NCI-H146 treated with DMSO at 0.1 percent for 48 hours (cell line): Measurements from ENCODE around the gene POU5F2.

Source experiments
- DNase-seq: peaks from one replicate; lab custom pipeline; 2025; ENCODE audit not compliant: unreplicated experiment; lab: John Stamatoyannopoulos, UW

The POU5F2 gene

GRCh38 chr5:93741136-93741811 lies at the start of gene POU5F2:
Gene POU5F2, minus strand, starts transcription at chr5:93741600. Its CDS starts 37 bp downstream, at chr5:93741563.
- DNase-seq = no peak

GRCh38 chr5:93790401-93790800 lies 49.0 kb upstream of the POU5F2 start:
- peak; percentile 41 for DNase-seq

- no peak for DNase-seq
These were observed 48.0 kb upstream of the POU5F2 start for GRCh38 chr5:93789173-93790067.

GRCh38 chr5:93787598-93787997 lies 46.2 kb upstream of the POU5F2 start:
- DNase-seq = no peak

- DNase-seq = no peak
These were observed 44.1 kb upstream of the POU5F2 start for GRCh38 chr5:93785475-93785874.

- DNase-seq = no peak
These were observed 41.6 kb upstream of the POU5F2 start for GRCh38 chr5:93782978-93783377.

- no peak for DNase-seq
These were observed 36.2 kb upstream of the POU5F2 start for GRCh38 chr5:93777620-93778019.

- DNase-seq = no peak
These were observed 15.0 kb upstream of the POU5F2 start for GRCh38 chr5:93756372-93756771.

GRCh38 chr5:93755716-93756115 lies 14.3 kb upstream of the POU5F2 start:
- no peak for DNase-seq

GRCh38 chr5:93748875-93749397 lies 7.5 kb upstream of the POU5F2 start:
- no peak for DNase-seq

- DNase-seq = no peak
These were observed 5.1 kb upstream of the POU5F2 start for GRCh38 chr5:93746406-93747056.

- DNase-seq = no peak
These were observed 5.1 kb downstream of the POU5F2 start for GRCh38 chr5:93736284-93736683.

- DNase-seq = no peak
These were observed 6.0 kb downstream of the POU5F2 start for GRCh38 chr5:93735378-93735777.

- no peak for DNase-seq
These were observed 9.4 kb downstream of the POU5F2 start for GRCh38 chr5:93731987-93732386.

GRCh38 chr5:93726595-93726994 lies 14.8 kb downstream of the POU5F2 start:
- no peak for DNase-seq

GRCh38 chr5:93724791-93725190 lies 16.6 kb downstream of the POU5F2 start:
- DNase-seq = no peak

GRCh38 chr5:93723681-93724080 lies 17.7 kb downstream of the POU5F2 start:
- DNase-seq = no peak

- no peak for DNase-seq
These were observed 18.4 kb downstream of the POU5F2 start for GRCh38 chr5:93723005-93723404.

- no peak for DNase-seq
These were observed 18.8 kb downstream of the POU5F2 start for GRCh38 chr5:93722588-93722987.

GRCh38 chr5:93721511-93721910 lies 19.9 kb downstream of the POU5F2 start:
- no peak for DNase-seq

- DNase-seq = no peak
These were observed 20.3 kb downstream of the POU5F2 start for GRCh38 chr5:93721071-93721470.

- peak; percentile 10 for DNase-seq
These were observed 24.2 kb downstream of the POU5F2 start for GRCh38 chr5:93717162-93717561.
